ENCODE measurements around the gene GTPBP2.
"Not testable (repeated sequence)": the region's sequence is repeated elsewhere in the genome, so short reads cannot be mapped to it uniquely, and the experiment has no call there.

- not testable (repeated sequence) for TF ChIP-seq CTCF (IDR thresholded peaks at IDR 0.05); EZH2 (IDR thresholded peaks at IDR 0.05; ENCODE audit: borderline replicate concordance, insufficient read depth, low read depth, low read length, poor library complexity, severe bottlenecking)
Observed at GRCh38 chr6:43662948-43663347, 33.9 kb upstream of the GTPBP2 start.
